ENCODE results near the gene GADD45GIP1.

GRCh38 chr19:12967907-12968306 lies 10.9 kb upstream of the GADD45GIP1 start:
- no peak for TF ChIP-seq CTCF (conservative IDR thresholded peaks at IDR 0.05; ENCODE audit: low read length)
- TF ChIP-seq EZH2phosphoT487 (IDR thresholded peaks at IDR 0.05; ENCODE audit: borderline replicate concordance): no peak
